ENCODE data around the gene DAZAP1. TPM values are rescaled to one million over a fixed set of nuclear protein-coding genes. Genes with fewer than 3 reads are reported as not detected.
A peak's percentile ranks its signal among the peaks of the same experiment; 100 is the strongest.

DAZAP1 gene
- total and polyA plus RNA-seq, 2 experiments from 2014 or later = 35.8 to 46.8 TPM

GRCh38 chr19:1383017-1383311 lies 24.4 kb upstream of the DAZAP1 start:
- H3K4me1 ChIP-seq (ENCODE audit: insufficient read depth) = peaks cover 5% of the 10 kb centered on the region
- no peaks in the 10 kb centered on the region for H3K36me3 ChIP-seq (replicated peaks; ENCODE audit: insufficient read depth, low read depth)
- H3K27me3 ChIP-seq = no peaks in the 10 kb centered on the region
- TF ChIP-seq EZH2 (IDR thresholded peaks at IDR 0.05; ENCODE audit: borderline replicate concordance) (no peak), CTCF (IDR thresholded peaks at IDR 0.05; ENCODE audit: poor library complexity) (peak; percentile 25)
- peaks cover 25% of the 10 kb centered on the region for H3K79me2 ChIP-seq
- H3K9me2 ChIP-seq (replicated peaks; ENCODE audit: insufficient read depth) = no peaks in the 10 kb centered on the region
- WGBS (ENCODE audit: low lambda C conversion rate, missing lambda C conversion rate) = 19% methylated on average over 9 of the region's 9 CpGs
- H3K4me2 ChIP-seq = no peak overlapping the region
- H3K27ac ChIP-seq = no peak overlapping the region
- H3K4me3 ChIP-seq = no peak overlapping the region
- DNase-seq (ENCODE audit: low spot score) = no peak
- H4K20me1 ChIP-seq (ENCODE audit: insufficient read depth, poor library complexity, severe bottlenecking) = no peaks in the 10 kb centered on the region
- no peaks in the 10 kb centered on the region for H3K9me3 ChIP-seq (ENCODE audit: low read depth)
- H2AFZ ChIP-seq = no peak overlapping the region

GRCh38 chr19:1383312-1384084 lies 23.9 kb upstream of the DAZAP1 start, which contains the start of gene NDUFS7:
Gene NDUFS7, plus strand, starts transcription at chr19:1383907. Its CDS starts 20 bp downstream, at chr19:1383927.
- Histone ChIP-seq H3K27ac (peak within 1 kb of the TSS; percentile 95), H3K27me3 (no peaks in the 10 kb centered on the region), H3K36me3 (replicated peaks; ENCODE audit: insufficient read depth, low read depth) (no peaks in the 10 kb centered on the region), H4K20me1 (ENCODE audit: insufficient read depth, poor library complexity, severe bottlenecking) (no peaks in the 10 kb centered on the region), H3K9me3 (ENCODE audit: low read depth) (no peaks in the 10 kb centered on the region), H3K4me1 (ENCODE audit: insufficient read depth) (peaks cover 5% of the 10 kb centered on the region), H3K4me3 (peak within 1 kb of the TSS; percentile 69), H3K4me2 (peak within 1 kb of the TSS; percentile 95), H2AFZ (peak within 1 kb of the TSS; percentile 69), H3K9me2 (replicated peaks; ENCODE audit: insufficient read depth) (no peaks in the 10 kb centered on the region), H3K79me2 (peaks cover 25% of the 10 kb centered on the region)
- DNase-seq (ENCODE audit: low spot score) = peak; percentile 95
- WGBS (ENCODE audit: low lambda C conversion rate, missing lambda C conversion rate) = under 1% methylated on average over 65 of the region's 90 CpGs
- TF ChIP-seq EZH2 (IDR thresholded peaks at IDR 0.05; ENCODE audit: borderline replicate concordance) (no peak), CTCF (IDR thresholded peaks at IDR 0.05; ENCODE audit: poor library complexity) (no peak), EZH2phosphoT487 (IDR thresholded peaks at IDR 0.05; ENCODE audit: low read depth, severe bottlenecking, unreplicated experiment) (no peak)

- no peak for DNase-seq (ENCODE audit: low spot score)
- WGBS (ENCODE audit: low lambda C conversion rate, missing lambda C conversion rate) = 4% methylated on average over 14 of the region's 23 CpGs
- H3K79me2 ChIP-seq = peaks cover 25% of the 10 kb centered on the region
- no peaks in the 10 kb centered on the region for H4K20me1 ChIP-seq (ENCODE audit: insufficient read depth, poor library complexity, severe bottlenecking)
- peak overlapping the region; percentile 95 for H3K4me2 ChIP-seq
- H3K4me3 ChIP-seq = peak overlapping the region; percentile 69
- H3K9me2 ChIP-seq (replicated peaks; ENCODE audit: insufficient read depth) = no peaks in the 10 kb centered on the region
- peak overlapping the region; percentile 69 for H2AFZ ChIP-seq
- TF ChIP-seq CTCF (IDR thresholded peaks at IDR 0.05; ENCODE audit: poor library complexity) = no peak
- no peak for TF ChIP-seq EZH2phosphoT487 (IDR thresholded peaks at IDR 0.05; ENCODE audit: low read depth, severe bottlenecking, unreplicated experiment)
- no peak for TF ChIP-seq EZH2 (IDR thresholded peaks at IDR 0.05; ENCODE audit: borderline replicate concordance)
- H3K36me3 ChIP-seq (replicated peaks; ENCODE audit: insufficient read depth, low read depth) = no peaks in the 10 kb centered on the region
- H3K27me3 ChIP-seq = no peaks in the 10 kb centered on the region
- peaks cover 5% of the 10 kb centered on the region for H3K4me1 ChIP-seq (ENCODE audit: insufficient read depth)
- peak overlapping the region; percentile 95 for H3K27ac ChIP-seq
- H3K9me3 ChIP-seq (ENCODE audit: low read depth) = no peaks in the 10 kb centered on the region
These were observed 23.3 kb upstream of the DAZAP1 start for GRCh38 chr19:1384085-1384462.

All from hepatocyte (in vitro differentiated cells).